T-helper 2 cell treated with Interferon-gamma antibody and Interleukin-4, amounts not matched to agents 5 μg/mL and 100 μg/mL, for 36 hours (primary cell): ENCODE results near the gene SUPT20HL1.
"Not testable (repeated sequence)": the region's sequence is repeated elsewhere in the genome, so short reads cannot be mapped to it uniquely, and the experiment has no call there.

Experiments used
- DNase-seq: peaks from one replicate; pipeline ENCODE4 v3.0.0; 2021; ENCODE audit warnings: low spot score
- H3K27ac Mint-ChIP-seq: one replicate; pipeline ENCODE4 v1.8.0; 2021; ENCODE audit warnings: mild to moderate bottlenecking, mixed read lengths
- H3K27me3 Mint-ChIP-seq: one replicate; pipeline ENCODE4 v1.8.0; 2021; ENCODE audit warnings: low read depth, mixed read lengths
- H3K36me3 Mint-ChIP-seq: one replicate; pipeline ENCODE4 v1.8.0; 2021; ENCODE audit warnings: low read depth, mixed read lengths
- H3K4me1 Mint-ChIP-seq: one replicate; pipeline ENCODE4 v1.8.0; 2021; ENCODE audit warnings: low read depth, mixed read lengths
- H3K4me3 Mint-ChIP-seq: one replicate; pipeline ENCODE4 v1.8.0; 2022; ENCODE audit warnings: mild to moderate bottlenecking, moderate library complexity, mixed read lengths
- H3K9me3 Mint-ChIP-seq: one replicate; pipeline ENCODE4 v1.8.0; 2021; ENCODE audit warnings: mixed read lengths

Gene SUPT20HL1

GRCh38 chrX:24340501-24340900, 19.9 kb upstream of the SUPT20HL1 start:
- Mint-ChIP-seq H3K36me3 (no peaks in the 10 kb centered on the region), H3K4me1 (peaks cover 1% of the 10 kb centered on the region), H3K4me3 (no peak overlapping the region), H3K27me3 (no peaks in the 10 kb centered on the region), H3K9me3 (no peaks in the 10 kb centered on the region), H3K27ac (no peak overlapping the region)
- no peak for DNase-seq

GRCh38 chrX:24341795-24342194, 18.6 kb upstream of the SUPT20HL1 start:
- H3K36me3 Mint-ChIP-seq, result no peaks in the 10 kb centered on the region
- no peak overlapping the region for H3K4me3 Mint-ChIP-seq

GRCh38 chrX:24343719-24344118, 16.7 kb upstream of the SUPT20HL1 start:
- no peaks in the 10 kb centered on the region for H3K27me3 Mint-ChIP-seq
- DNase-seq, result peak; percentile 4
- peak overlapping the region; percentile 56 for H3K4me3 Mint-ChIP-seq
- peaks cover 1% of the 10 kb centered on the region for H3K4me1 Mint-ChIP-seq
- H3K27ac Mint-ChIP-seq, result no peak overlapping the region
- no peaks in the 10 kb centered on the region for H3K36me3 Mint-ChIP-seq
- no peaks in the 10 kb centered on the region for H3K9me3 Mint-ChIP-seq

More at GRCh38 chrX:24341795-24342194, 18.6 kb upstream of the SUPT20HL1 start:
- no peaks in the 10 kb centered on the region for H3K9me3 Mint-ChIP-seq
- DNase-seq, result no peak
- H3K27me3 Mint-ChIP-seq, result no peaks in the 10 kb centered on the region
- H3K27ac Mint-ChIP-seq, result no peak overlapping the region
- H3K4me1 Mint-ChIP-seq, result peaks cover 1% of the 10 kb centered on the region

GRCh38 chrX:24347881-24348280, 12.6 kb upstream of the SUPT20HL1 start:
- H3K9me3 Mint-ChIP-seq, result no peaks in the 10 kb centered on the region
- DNase-seq, result no peak
- no peaks in the 10 kb centered on the region for H3K36me3 Mint-ChIP-seq
- H3K4me1 Mint-ChIP-seq, result peaks cover 1% of the 10 kb centered on the region
- no peak overlapping the region for H3K27ac Mint-ChIP-seq
- H3K4me3 Mint-ChIP-seq, result no peak overlapping the region
- H3K27me3 Mint-ChIP-seq, result no peaks in the 10 kb centered on the region

- Mint-ChIP-seq H3K4me3 (no peak overlapping the region), H3K27me3 (no peaks in the 10 kb centered on the region), H3K4me1 (no peaks in the 10 kb centered on the region)
Measured at GRCh38 chrX:24350217-24350616, 10.2 kb upstream of the SUPT20HL1 start.

GRCh38 chrX:24355095-24355494, 5.3 kb upstream of the SUPT20HL1 start:
- Mint-ChIP-seq H3K27me3 (no peaks in the 10 kb centered on the region), H3K36me3 (no peaks in the 10 kb centered on the region), H3K4me1 (no peaks in the 10 kb centered on the region), H3K27ac (no peak overlapping the region), H3K9me3 (no peaks in the 10 kb centered on the region), H3K4me3 (no peak overlapping the region)
- DNase-seq, result no peak

More at GRCh38 chrX:24350217-24350616, 10.2 kb upstream of the SUPT20HL1 start:
- H3K27ac Mint-ChIP-seq, result no peak overlapping the region
- no peaks in the 10 kb centered on the region for H3K36me3 Mint-ChIP-seq
- H3K9me3 Mint-ChIP-seq, result no peaks in the 10 kb centered on the region
- no peak for DNase-seq

GRCh38 chrX:24357106-24357505, 3.3 kb upstream of the SUPT20HL1 start:
- no peaks in the 10 kb centered on the region for H3K9me3 Mint-ChIP-seq
- no peak for DNase-seq
- H3K27ac Mint-ChIP-seq, result no peak overlapping the region
- no peaks in the 10 kb centered on the region for H3K27me3 Mint-ChIP-seq
- no peaks in the 10 kb centered on the region for H3K4me1 Mint-ChIP-seq
- H3K4me3 Mint-ChIP-seq, result no peak overlapping the region
- no peaks in the 10 kb centered on the region for H3K36me3 Mint-ChIP-seq

GRCh38 chrX:24362089-24362745, 1.8 kb downstream of the SUPT20HL1 start:
- not testable (repeated sequence) for H3K27ac Mint-ChIP-seq, H3K9me3 Mint-ChIP-seq, DNase-seq, H3K4me3 Mint-ChIP-seq, H3K4me1 Mint-ChIP-seq, H3K27me3 Mint-ChIP-seq, H3K36me3 Mint-ChIP-seq

GRCh38 chrX:24363432-24364181, 3.2 kb downstream of the SUPT20HL1 start:
- not testable (repeated sequence) for H3K27me3 Mint-ChIP-seq, H3K4me1 Mint-ChIP-seq, H3K4me3 Mint-ChIP-seq, H3K9me3 Mint-ChIP-seq, DNase-seq, H3K27ac Mint-ChIP-seq, H3K36me3 Mint-ChIP-seq

GRCh38 chrX:24364326-24364725, 3.9 kb downstream of the SUPT20HL1 start:
- DNase-seq, result no peak
- Mint-ChIP-seq H3K9me3 (no peaks in the 10 kb centered on the region), H3K36me3 (no peaks in the 10 kb centered on the region), H3K27me3 (no peaks in the 10 kb centered on the region), H3K4me1 (peaks cover 7% of the 10 kb centered on the region), H3K27ac (no peak overlapping the region), H3K4me3 (no peak overlapping the region)

GRCh38 chrX:24364851-24365538, 4.6 kb downstream of the SUPT20HL1 start:
- H3K27ac Mint-ChIP-seq, result no peak overlapping the region
- H3K4me1 Mint-ChIP-seq, result peaks cover 7% of the 10 kb centered on the region
- no peaks in the 10 kb centered on the region for H3K36me3 Mint-ChIP-seq
- DNase-seq, result no peak
- no peak overlapping the region for H3K4me3 Mint-ChIP-seq
- no peaks in the 10 kb centered on the region for H3K9me3 Mint-ChIP-seq
- no peaks in the 10 kb centered on the region for H3K27me3 Mint-ChIP-seq

GRCh38 chrX:24366762-24367400, 6.4 kb downstream of the SUPT20HL1 start:
- peaks cover 14% of the 10 kb centered on the region for H3K4me1 Mint-ChIP-seq
- H3K27ac Mint-ChIP-seq, H3K36me3 Mint-ChIP-seq, H3K9me3 Mint-ChIP-seq, H3K4me3 Mint-ChIP-seq, H3K27me3 Mint-ChIP-seq, DNase-seq: not testable (repeated sequence)

GRCh38 chrX:24369816-24370215, 9.4 kb downstream of the SUPT20HL1 start:
- Mint-ChIP-seq H3K36me3 (no peaks in the 10 kb centered on the region), H3K9me3 (no peaks in the 10 kb centered on the region), H3K27me3 (no peaks in the 10 kb centered on the region), H3K4me1 (peaks cover 14% of the 10 kb centered on the region), H3K27ac (no peak overlapping the region), H3K4me3 (no peak overlapping the region)
- DNase-seq, result no peak
